Prostate gland (tissue), 2 donors: Measurements from ENCODE around the gene CHD5. TPM values are rescaled to one million over a fixed set of nuclear protein-coding genes. Genes with fewer than 3 reads are reported as not detected.
"Not testable (repeated sequence)": the region's sequence is repeated elsewhere in the genome, so short reads cannot be mapped to it uniquely, and the experiment has no call there.

ENCODE experiments used
- DNase-seq: peaks from one replicate; pipeline ENCODE4 v3.0.0-alpha.2; 2019; ENCODE audit warnings: low spot score
- H3K27ac ChIP-seq, 2 donors: fragments of 200-600 bp; sonication (generic); 2 replicates each; pipeline ENCODE4 v1.5.1; 2017 to 2019
- H3K27me3 ChIP-seq: fragments of 200-600 bp; sonication (generic); replicated peaks from 2 replicates; pipeline ENCODE4 v1.5.1; 2019; ENCODE audit not compliant: insufficient read depth
- H3K36me3 ChIP-seq, 2 donors: fragments of 200-600 bp; sonication (generic); 1 replicate in 1 of 2; 2 replicates in 1 of 2; pipeline versions ENCODE4 v1.5.1 to v1.8.1; 2017 to 2019
- H3K4me1 ChIP-seq: fragments of 200-600 bp; sonication (generic); replicated peaks from 2 replicates; pipeline ENCODE4 v1.5.1; 2019
- H3K4me3 ChIP-seq, 2 donors: fragments of 200-600 bp; sonication (generic); 2 replicates each; pipeline ENCODE4 v1.5.1; 2017 to 2019
- H3K9me3 ChIP-seq: fragments of 200-600 bp; sonication (generic); 2 replicates; pipeline ENCODE4 v1.5.1; 2017
- POLR2A ChIP-seq: fragments of 450-650 bp; IDR thresholded peaks from one replicate; pipeline ENCODE4 v1.6.1; 2016; ENCODE audit warnings: antibody characterized with exemption, mild to moderate bottlenecking
- POLR2AphosphoS5 ChIP-seq: sonication (generic); formaldehyde crosslinking; IDR thresholded peaks from one replicate; pipeline ENCODE4 v1.6.1; 2017; ENCODE audit warnings: antibody characterized with exemption
- WGBS: methylation state at CpG from one replicate; pipeline ENCODE4 v1.1.5; 2018; 5-methylcytosine and 5-hydroxymethylcytosine counted together
- intact Hi-C: fragments of 100-400 bp; cut with DNase I; formaldehyde crosslinking; loops from one replicate; pipeline ENCODE4 v1.14.2; 2022
- total RNA-seq, 2 donors: library from RNA; depleted of rRNA; stranded (reverse); fragments of >200 nt; gene quantifications; one replicate each; pipeline ENCODE4 v1.1.0, GENCODE V29; 2016
- TF ChIP-seq, protein P1 (sequence below), 4 experiments: fragments of 200-600 bp in 2 of 4; fragments of 450-650 bp in 2 of 4; sonication (generic) in 2 of 4; IDR thresholded peaks; 1 replicate in 3 of 4; 2 replicates in 1 of 4; pipeline ENCODE4 v1.5.1; 2016 to 2019; ENCODE audit warnings: antibody characterized with exemption in 4 of 4, mild to moderate bottlenecking in 2 of 4, moderate library complexity in 2 of 4

The CHD5 gene
- total RNA-seq, 2 donors from 2014 or later: 4.9 to 17.0 TPM

DNA sequence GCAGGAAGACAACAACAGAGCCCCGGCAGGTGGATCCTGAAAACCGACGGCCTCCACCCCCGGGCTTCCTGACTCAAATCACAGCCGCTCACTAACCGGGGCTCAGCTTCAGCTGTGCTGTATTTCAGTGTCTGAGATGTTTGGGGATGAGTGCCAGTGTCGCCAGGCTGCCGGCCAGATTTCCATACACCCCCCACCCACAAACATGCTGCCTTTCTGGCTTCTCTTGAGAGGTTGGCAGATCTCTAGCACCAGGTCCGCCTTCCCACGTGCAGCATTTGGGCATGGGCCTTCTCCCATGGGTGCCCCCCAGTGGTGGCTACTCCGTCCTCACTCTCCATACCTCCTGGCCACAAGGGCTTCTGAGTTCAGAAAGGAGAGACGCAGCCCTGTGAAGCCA is 99.7 kb downstream of the CHD5 start:
- 24% methylated on average over 12 of the region's 12 CpGs for WGBS
- Histone ChIP-seq H3K4me1 (no peaks in the 10 kb centered on the region), H3K27me3 (no peaks in the 10 kb centered on the region), H3K9me3 (no peaks in the 10 kb centered on the region), H3K36me3 (no peaks in the 10 kb centered on the region), H3K4me3 (no peak overlapping the region), H3K27ac (no peak overlapping the region)
- intact Hi-C loops: no loop called here
- no peak for DNase-seq
- TF ChIP-seq POLR2AphosphoS5 (no peak), POLR2A (no peak)
- TF ChIP-seq, protein P1, sequence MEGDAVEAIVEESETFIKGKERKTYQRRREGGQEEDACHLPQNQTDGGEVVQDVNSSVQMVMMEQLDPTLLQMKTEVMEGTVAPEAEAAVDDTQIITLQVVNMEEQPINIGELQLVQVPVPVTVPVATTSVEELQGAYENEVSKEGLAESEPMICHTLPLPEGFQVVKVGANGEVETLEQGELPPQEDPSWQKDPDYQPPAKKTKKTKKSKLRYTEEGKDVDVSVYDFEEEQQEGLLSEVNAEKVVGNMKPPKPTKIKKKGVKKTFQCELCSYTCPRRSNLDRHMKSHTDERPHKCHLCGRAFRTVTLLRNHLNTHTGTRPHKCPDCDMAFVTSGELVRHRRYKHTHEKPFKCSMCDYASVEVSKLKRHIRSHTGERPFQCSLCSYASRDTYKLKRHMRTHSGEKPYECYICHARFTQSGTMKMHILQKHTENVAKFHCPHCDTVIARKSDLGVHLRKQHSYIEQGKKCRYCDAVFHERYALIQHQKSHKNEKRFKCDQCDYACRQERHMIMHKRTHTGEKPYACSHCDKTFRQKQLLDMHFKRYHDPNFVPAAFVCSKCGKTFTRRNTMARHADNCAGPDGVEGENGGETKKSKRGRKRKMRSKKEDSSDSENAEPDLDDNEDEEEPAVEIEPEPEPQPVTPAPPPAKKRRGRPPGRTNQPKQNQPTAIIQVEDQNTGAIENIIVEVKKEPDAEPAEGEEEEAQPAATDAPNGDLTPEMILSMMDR (IDR thresholded peaks at IDR 0.05): peak in 1 of 4 experiments; percentile 31

GRCh38 chr1:6077919-6078318 is 102.2 kb downstream of the CHD5 start:
- 93% methylated on average over 16 of the region's 16 CpGs for WGBS
- no peaks in the 10 kb centered on the region for H3K9me3 ChIP-seq
- no peak for DNase-seq
- intact Hi-C loops: no loop called here
- no peaks in the 10 kb centered on the region for H3K36me3 ChIP-seq
- no peaks in the 10 kb centered on the region for H3K27me3 ChIP-seq
- H3K27ac ChIP-seq: no peak overlapping the region
- TF ChIP-seq, protein P1 (IDR thresholded peaks at IDR 0.05): no peak
- TF ChIP-seq POLR2AphosphoS5 (no peak), POLR2A (no peak)
- H3K4me1 ChIP-seq: no peaks in the 10 kb centered on the region
- no peak overlapping the region for H3K4me3 ChIP-seq

GRCh38 chr1:6077506-6077905 is 102.6 kb downstream of the CHD5 start:
- H3K4me3 ChIP-seq: no peak overlapping the region
- intact Hi-C loops: no loop called here
- no peak for DNase-seq
- no peak overlapping the region for H3K27ac ChIP-seq
- H3K27me3 ChIP-seq: peaks cover 3% of the 10 kb centered on the region
- H3K9me3 ChIP-seq: no peaks in the 10 kb centered on the region
- H3K4me1 ChIP-seq: no peaks in the 10 kb centered on the region
- TF ChIP-seq POLR2A: no peak
- TF ChIP-seq POLR2AphosphoS5: no peak
- TF ChIP-seq, protein P1 (IDR thresholded peaks at IDR 0.05): no peak
- H3K36me3 ChIP-seq: no peaks in the 10 kb centered on the region
- WGBS: 80% methylated on average over 18 of the region's 19 CpGs

- WGBS: 90% methylated on average over 8 of the region's 8 CpGs
- H3K27me3 ChIP-seq, H3K27ac ChIP-seq, H3K36me3 ChIP-seq, H3K9me3 ChIP-seq, H3K4me1 ChIP-seq, H3K4me3 ChIP-seq, intact Hi-C loops, DNase-seq: not testable (repeated sequence)
Measured at GRCh38 chr1:6077061-6077460, 103.1 kb downstream of the CHD5 start.

- no peak overlapping the region for H3K4me3 ChIP-seq
- WGBS: 96% methylated on average over 3 of the region's 3 CpGs
Measured at GRCh38 chr1:6075748-6076147, 104.4 kb downstream of the CHD5 start.

More at GRCh38 chr1:6075748-6076147, 104.4 kb downstream of the CHD5 start:
- intact Hi-C loops: no loop called here
- no peaks in the 10 kb centered on the region for H3K36me3 ChIP-seq
- H3K27me3 ChIP-seq: peaks cover 3% of the 10 kb centered on the region
- no peak for TF ChIP-seq POLR2A
- TF ChIP-seq POLR2AphosphoS5: no peak
- TF ChIP-seq, protein P1 (IDR thresholded peaks at IDR 0.05): no peak
- DNase-seq: no peak
- H3K4me1 ChIP-seq: no peaks in the 10 kb centered on the region
- H3K9me3 ChIP-seq: no peaks in the 10 kb centered on the region
- H3K27ac ChIP-seq: no peak overlapping the region
